CD8-positive, alpha-beta memory T cell (primary cell): ENCODE results near the gene TENM4. TPM values are rescaled to one million over a fixed set of nuclear protein-coding genes. Genes with fewer than 3 reads are reported as not detected.

Experiments used
- CTCF ChIA-PET: fragments of 350-600 bp; sonication (Branson Sonifier 250); formaldehyde crosslinking; loops from one replicate; lab custom pipeline; 2021; ENCODE audit warnings: antibody characterized with exemption; lab: Charles Lee
- POLR2A ChIA-PET: fragments of 350-600 bp; sonication (Branson Sonifier 250); formaldehyde crosslinking; loops from one replicate; lab custom pipeline; 2021; ENCODE audit warnings: antibody characterized with exemption; lab: Charles Lee
- DNase-seq, 5 donors: peaks; one replicate each; pipeline versions ENCODE4 v3.0.0 to v3.0.0-alpha.2; 2020 to 2022; ENCODE audit warnings: mixed read lengths in 1 of 5
- H3K27ac ChIP-seq: one replicate; pipeline ENCODE4 v1.7.0; 2013; ENCODE audit warnings: low read depth, mild to moderate bottlenecking, low read length, moderate library complexity
- H3K27me3 ChIP-seq: 2 replicates; pipeline ENCODE4 v1.7.0; 2013; ENCODE audit warnings: low read length, mild to moderate bottlenecking; ENCODE audit not compliant: insufficient read depth, poor library complexity, severe bottlenecking
- H3K36me3 ChIP-seq: 2 replicates; pipeline ENCODE4 v1.7.0; 2013; ENCODE audit warnings: mild to moderate bottlenecking, low read length, moderate library complexity; ENCODE audit not compliant: insufficient read depth
- H3K4me1 ChIP-seq: 2 replicates; pipeline ENCODE4 v1.7.0; 2013; ENCODE audit warnings: mild to moderate bottlenecking, low read length, moderate library complexity; ENCODE audit not compliant: insufficient read depth
- H3K4me3 ChIP-seq: 2 replicates; pipeline ENCODE4 v1.7.0; 2013; ENCODE audit warnings: mild to moderate bottlenecking, low read length
- H3K9me3 ChIP-seq: 2 replicates; pipeline ENCODE4 v1.7.0; 2013; ENCODE audit warnings: mild to moderate bottlenecking, low read length
- H3K27ac Mint-ChIP-seq, 8 donors: one replicate each; pipeline ENCODE4 v1.8.0; 2020 to 2021; ENCODE audit warnings: mixed read lengths in 8 of 8, mild to moderate bottlenecking in 6 of 8, inconsistent platforms in 3 of 8, moderate library complexity in 3 of 8
- H3K27me3 Mint-ChIP-seq, 2 donors: one replicate each; pipeline ENCODE4 v1.8.0; 2020 to 2021; ENCODE audit warnings: mixed read lengths in 2 of 2, mild to moderate bottlenecking in 1 of 2, moderate library complexity in 1 of 2
- H3K36me3 Mint-ChIP-seq, 3 donors: one replicate each; pipeline ENCODE4 v1.8.0; 2020 to 2021; ENCODE audit warnings: mixed read lengths in 3 of 3, inconsistent platforms in 1 of 3, mild to moderate bottlenecking in 1 of 3
- H3K4me1 Mint-ChIP-seq, 3 donors: one replicate each; pipeline ENCODE4 v1.8.0; 2020 to 2021; ENCODE audit warnings: mixed read lengths in 3 of 3, inconsistent platforms in 1 of 3, mild to moderate bottlenecking in 1 of 3
- H3K4me3 Mint-ChIP-seq, 7 donors: one replicate each; pipeline ENCODE4 v1.8.0; 2020 to 2021; ENCODE audit warnings: mixed read lengths in 7 of 7, mild to moderate bottlenecking in 6 of 7, moderate library complexity in 4 of 7, inconsistent platforms in 2 of 7
- H3K9me3 Mint-ChIP-seq, 5 donors: one replicate each; pipeline ENCODE4 v1.8.0; 2020 to 2022; ENCODE audit warnings: mixed read lengths in 5 of 5, mild to moderate bottlenecking in 3 of 5, moderate library complexity in 2 of 5, inconsistent platforms in 1 of 5
- polyA plus RNA-seq: library from polyadenylated mRNA; unstranded; fragments of 300-500 nt; fragmentation: Illumina TruSeq; gene quantifications from one replicate; pipeline ENCODE4 v1.2.3, GENCODE V29; 2021
- total RNA-seq, 2 experiments: library from RNA; stranded (reverse); gene quantifications; one replicate each; pipeline ENCODE4 v1.2.3, GENCODE V29; 2021

TENM4 gene
- total and polyA plus RNA-seq, 3 experiments from 2014 or later: not detected

DNA sequence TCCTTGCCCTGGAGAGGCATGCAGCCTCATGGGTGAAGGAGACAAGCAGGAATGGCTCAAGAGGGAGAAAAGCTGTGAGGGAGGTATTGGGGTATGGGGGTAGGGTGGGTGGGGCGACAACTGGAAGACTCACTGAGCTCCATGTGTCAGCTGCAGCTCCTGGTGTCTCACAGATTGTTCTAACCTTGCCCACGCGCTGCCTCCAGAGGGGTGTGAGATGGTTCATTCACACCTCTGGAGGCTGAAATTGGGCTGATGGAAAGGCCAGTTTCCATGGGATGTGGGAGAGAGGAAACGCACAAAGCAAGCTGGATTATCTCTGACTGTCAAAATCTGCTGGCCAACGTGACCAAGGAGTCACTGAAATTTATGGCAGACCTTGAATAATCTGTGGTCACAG lies 465.7 kb downstream of the TENM4 start:
- Mint-ChIP-seq H3K4me3 (no peak overlapping the region), H3K4me1 (no peaks in the 10 kb centered on the region), H3K27ac (no peak overlapping the region), H3K27me3 (peaks cover 3 to 4% of the 10 kb centered on the region in 2 donors), H3K36me3 (no peaks in the 10 kb centered on the region), H3K9me3 (peaks cover 0 to 9% (median 2%) of the 10 kb centered on the region in 5 donors)
- H3K27me3 ChIP-seq: no peaks in the 10 kb centered on the region
- no peak overlapping the region for H3K4me3 ChIP-seq
- no peak for DNase-seq
- no peaks in the 10 kb centered on the region for H3K36me3 ChIP-seq
- ChIA-PET CTCF (no interaction called here), POLR2A (no interaction called here)
- no peaks in the 10 kb centered on the region for H3K4me1 ChIP-seq
- no peak overlapping the region for H3K27ac ChIP-seq
- H3K9me3 ChIP-seq: no peaks in the 10 kb centered on the region

DNA sequence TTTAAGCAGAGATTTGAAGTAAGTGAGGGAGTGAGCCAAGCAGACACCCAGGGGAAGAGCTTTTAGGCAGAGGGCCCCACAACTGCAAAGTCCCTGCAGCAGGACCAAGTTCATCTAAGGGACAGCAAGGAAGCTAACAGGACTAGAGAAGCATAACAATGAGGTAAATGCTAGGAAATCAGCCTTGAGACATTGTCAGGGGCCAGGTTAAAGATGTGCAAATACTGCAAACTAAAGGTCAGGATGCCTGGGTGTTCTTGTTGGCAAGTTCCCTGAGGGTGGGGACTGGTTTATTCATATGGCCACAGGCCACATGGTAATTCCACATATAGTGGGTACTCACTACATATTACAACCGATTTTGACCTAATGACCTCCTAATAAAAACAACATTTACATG lies 467.0 kb downstream of the TENM4 start:
- CTCF ChIA-PET: no interaction called here

DNA sequence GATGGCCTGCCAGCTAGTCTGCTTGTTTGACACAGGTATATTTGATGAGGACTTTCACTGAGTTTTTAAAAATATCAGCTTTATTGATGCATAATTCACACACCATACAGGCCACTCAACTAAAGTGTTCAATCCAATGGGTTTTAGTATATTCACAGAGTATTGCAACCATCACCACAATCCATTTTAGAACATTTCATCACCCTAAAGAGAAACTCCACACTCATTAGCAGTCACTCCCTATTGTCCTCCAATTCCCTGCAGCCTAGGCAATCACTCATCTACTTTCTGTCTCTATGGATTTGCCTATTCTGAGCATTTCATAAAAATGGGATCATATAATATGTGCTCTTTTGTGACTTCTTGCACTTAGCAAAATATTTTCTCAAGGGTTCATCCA lies 468.2 kb downstream of the TENM4 start:
- DNase-seq: no peak
- Mint-ChIP-seq H3K4me3 (no peak overlapping the region), H3K9me3 (peaks cover 0 to 5% (median 0%) of the 10 kb centered on the region in 5 donors), H3K4me1 (no peaks in the 10 kb centered on the region), H3K36me3 (no peaks in the 10 kb centered on the region), H3K27ac (no peak overlapping the region), H3K27me3 (peaks cover 3 to 4% of the 10 kb centered on the region in 2 donors)
- Histone ChIP-seq H3K27me3 (no peaks in the 10 kb centered on the region), H3K4me1 (no peaks in the 10 kb centered on the region), H3K36me3 (no peaks in the 10 kb centered on the region), H3K27ac (no peak overlapping the region), H3K9me3 (no peaks in the 10 kb centered on the region), H3K4me3 (no peak overlapping the region)
- ChIA-PET CTCF (no interaction called here), POLR2A (no interaction called here)

More for the DNA sequence above, 467.0 kb downstream of the TENM4 start:
- Mint-ChIP-seq H3K27ac (no peak overlapping the region), H3K36me3 (no peaks in the 10 kb centered on the region), H3K9me3 (peaks cover 0 to 12% (median 2%) of the 10 kb centered on the region in 5 donors), H3K4me3 (no peak overlapping the region), H3K27me3 (peaks cover 3 to 4% of the 10 kb centered on the region in 2 donors), H3K4me1 (no peaks in the 10 kb centered on the region)
- H3K27ac ChIP-seq: no peak overlapping the region
- no peaks in the 10 kb centered on the region for H3K27me3 ChIP-seq
- no peaks in the 10 kb centered on the region for H3K9me3 ChIP-seq
- no peak overlapping the region for H3K4me3 ChIP-seq
- POLR2A ChIA-PET: no interaction called here
- no peak for DNase-seq
- H3K4me1 ChIP-seq: no peaks in the 10 kb centered on the region
- H3K36me3 ChIP-seq: no peaks in the 10 kb centered on the region

DNA sequence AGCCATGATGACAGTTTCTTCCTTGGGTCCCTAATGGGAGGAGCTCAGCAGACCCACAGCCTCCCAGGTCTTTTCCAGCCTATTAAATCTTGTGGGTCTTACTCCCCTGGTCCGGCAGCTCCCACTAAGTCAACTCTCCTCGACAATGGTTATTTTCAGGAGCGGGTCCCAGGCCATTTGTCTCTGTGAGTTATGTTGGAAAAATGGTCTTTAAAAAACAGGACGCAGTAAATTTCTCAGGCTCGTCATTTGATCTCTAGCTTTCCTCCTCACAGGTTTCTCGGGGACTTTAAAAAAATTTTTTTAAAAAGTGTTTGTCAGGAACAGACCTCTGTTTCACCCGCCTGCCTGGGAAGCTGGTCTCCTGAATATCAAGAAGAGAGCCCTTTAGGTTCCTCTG lies 468.7 kb downstream of the TENM4 start:
- H3K36me3 Mint-ChIP-seq: no peaks in the 10 kb centered on the region
- Histone ChIP-seq H3K4me1 (no peaks in the 10 kb centered on the region), H3K27me3 (no peaks in the 10 kb centered on the region), H3K4me3 (no peak overlapping the region), H3K27ac (no peak overlapping the region), H3K9me3 (no peaks in the 10 kb centered on the region), H3K36me3 (no peaks in the 10 kb centered on the region)
- POLR2A ChIA-PET: no interaction called here
- H3K4me3 Mint-ChIP-seq: no peak overlapping the region
- H3K9me3 Mint-ChIP-seq: peaks cover 0 to 5% (median 0%) of the 10 kb centered on the region in 5 donors
- H3K27me3 Mint-ChIP-seq: peaks cover 3 to 4% of the 10 kb centered on the region in 2 donors
- no peaks in the 10 kb centered on the region for H3K4me1 Mint-ChIP-seq
- CTCF ChIA-PET: no interaction called here
- H3K27ac Mint-ChIP-seq: no peak overlapping the region
- no peak for DNase-seq

DNA sequence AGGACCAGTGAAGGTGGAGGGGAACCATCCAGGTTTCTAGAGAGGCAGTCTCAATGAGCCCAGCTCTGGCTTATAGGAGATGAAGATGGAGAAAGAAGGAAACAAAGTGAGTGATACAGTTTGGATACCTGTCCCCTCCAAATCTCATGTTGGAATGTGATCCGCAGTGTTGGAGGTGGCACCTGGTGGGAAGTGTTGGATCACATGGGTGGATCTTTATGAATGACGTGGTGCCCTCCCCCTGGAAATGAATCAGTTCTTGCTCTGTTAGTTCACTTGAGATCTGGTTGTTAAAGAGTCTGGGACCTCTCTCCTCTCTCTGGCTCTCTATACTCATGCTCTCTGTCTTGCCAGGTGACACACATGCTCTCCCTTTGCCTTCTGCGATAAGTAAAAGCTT lies 473.0 kb downstream of the TENM4 start:
- H3K4me1 Mint-ChIP-seq: no peaks in the 10 kb centered on the region
- H3K4me3 Mint-ChIP-seq: no peak overlapping the region
- no peak for DNase-seq
- Histone ChIP-seq H3K9me3 (no peaks in the 10 kb centered on the region), H3K36me3 (no peaks in the 10 kb centered on the region), H3K4me1 (no peaks in the 10 kb centered on the region), H3K27me3 (no peaks in the 10 kb centered on the region), H3K27ac (no peak overlapping the region), H3K4me3 (no peak overlapping the region)
- POLR2A ChIA-PET: no interaction called here
- no peak overlapping the region for H3K27ac Mint-ChIP-seq
- H3K36me3 Mint-ChIP-seq: no peaks in the 10 kb centered on the region
- H3K9me3 Mint-ChIP-seq: peaks cover 0 to 3% (median 0%) of the 10 kb centered on the region in 5 donors
- peaks cover 9 to 18% of the 10 kb centered on the region in 2 donors for H3K27me3 Mint-ChIP-seq
- CTCF ChIA-PET: no interaction called here

DNA sequence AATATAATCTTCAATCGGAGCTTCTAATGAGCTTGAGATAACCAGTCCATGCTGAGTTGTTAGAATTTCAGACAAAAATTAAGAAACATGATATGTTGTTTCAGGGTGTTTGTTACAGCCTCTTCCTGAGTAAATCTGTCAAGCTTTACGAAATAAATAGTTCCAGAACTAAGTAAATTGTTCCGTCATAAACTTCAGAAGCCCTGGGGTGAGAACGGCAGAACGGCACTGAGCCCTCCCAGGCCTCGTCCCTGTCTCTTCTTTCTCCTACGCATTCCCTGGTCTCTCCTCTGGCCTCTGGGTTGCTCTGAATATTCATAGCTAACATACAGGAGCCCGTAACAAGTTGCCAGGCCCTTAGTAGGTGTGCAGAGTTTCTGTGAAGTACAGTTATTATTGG lies 475.4 kb downstream of the TENM4 start:
- no peak for DNase-seq
- no peak overlapping the region for H3K27ac ChIP-seq
- Mint-ChIP-seq H3K9me3 (peaks cover 0 to 3% (median 0%) of the 10 kb centered on the region in 5 donors), H3K4me3 (no peak overlapping the region), H3K27ac (no peak overlapping the region), H3K4me1 (peaks cover 0 to 5% (median 1%) of the 10 kb centered on the region in 3 donors), H3K27me3 (peaks cover 17 to 31% of the 10 kb centered on the region in 2 donors), H3K36me3 (no peaks in the 10 kb centered on the region)
- no peak overlapping the region for H3K4me3 ChIP-seq
- no peaks in the 10 kb centered on the region for H3K9me3 ChIP-seq
- H3K27me3 ChIP-seq: no peaks in the 10 kb centered on the region
- POLR2A ChIA-PET: no interaction called here
- H3K36me3 ChIP-seq: no peaks in the 10 kb centered on the region
- H3K4me1 ChIP-seq: no peaks in the 10 kb centered on the region
- CTCF ChIA-PET: no interaction called here

DNA sequence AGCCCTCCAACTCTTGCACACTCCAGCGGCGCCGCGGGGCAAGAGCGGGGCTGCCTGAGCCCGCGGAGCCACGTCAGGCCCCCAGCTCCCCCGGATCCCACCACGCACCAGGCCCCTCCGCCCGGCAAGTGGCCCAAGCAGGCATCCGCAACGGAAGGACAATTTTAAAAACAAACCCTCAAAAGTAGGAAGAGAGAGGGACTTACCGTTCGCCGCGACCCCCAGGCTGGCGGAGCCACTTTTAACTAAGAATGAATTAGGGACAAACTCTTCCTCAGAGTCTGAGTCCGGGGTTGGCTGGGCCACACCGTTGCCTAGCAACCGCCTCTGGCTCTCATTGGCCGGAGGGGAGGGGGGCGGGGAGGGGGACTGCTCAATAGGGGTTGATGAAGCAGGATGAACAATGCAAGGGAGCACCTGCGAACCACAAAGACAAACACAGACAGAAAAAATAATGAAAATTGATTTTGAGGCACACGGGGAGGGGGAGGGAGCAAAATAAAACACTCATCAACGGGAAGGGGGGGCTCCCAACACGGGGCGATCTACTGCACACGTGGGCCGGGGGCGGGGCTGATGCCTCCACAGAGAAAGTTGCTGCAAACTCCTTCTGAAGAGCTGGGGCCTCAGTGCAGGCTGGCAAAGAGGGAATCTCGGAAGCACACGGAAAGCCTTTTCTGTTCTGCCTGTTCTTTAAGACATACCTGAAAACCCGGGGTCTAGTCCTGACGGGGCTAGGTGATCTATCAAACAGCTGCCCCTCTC lies 478.7 kb downstream of the TENM4 start:
- H3K36me3 Mint-ChIP-seq: no peaks in the 10 kb centered on the region
- no peaks in the 10 kb centered on the region for H3K4me1 ChIP-seq
- CTCF ChIA-PET: no interaction called here
- no peak overlapping the region for H3K27ac Mint-ChIP-seq
- POLR2A ChIA-PET: no interaction called here
- no peak overlapping the region for H3K4me3 ChIP-seq
- no peak overlapping the region for H3K27ac ChIP-seq
- H3K4me1 Mint-ChIP-seq: peaks cover 0 to 5% (median 1%) of the 10 kb centered on the region in 3 donors
- H3K27me3 Mint-ChIP-seq: peaks cover 22 to 44% of the 10 kb centered on the region in 2 donors
- H3K27me3 ChIP-seq: no peaks in the 10 kb centered on the region
- no peaks in the 10 kb centered on the region for H3K36me3 ChIP-seq
- no peaks in the 10 kb centered on the region for H3K9me3 ChIP-seq
- no peaks in the 10 kb centered on the region for H3K9me3 Mint-ChIP-seq
- H3K4me3 Mint-ChIP-seq: peak overlapping the region in 3 of 7 donors; percentile 11 to 19 (median 18)
- DNase-seq: no peak

DNA sequence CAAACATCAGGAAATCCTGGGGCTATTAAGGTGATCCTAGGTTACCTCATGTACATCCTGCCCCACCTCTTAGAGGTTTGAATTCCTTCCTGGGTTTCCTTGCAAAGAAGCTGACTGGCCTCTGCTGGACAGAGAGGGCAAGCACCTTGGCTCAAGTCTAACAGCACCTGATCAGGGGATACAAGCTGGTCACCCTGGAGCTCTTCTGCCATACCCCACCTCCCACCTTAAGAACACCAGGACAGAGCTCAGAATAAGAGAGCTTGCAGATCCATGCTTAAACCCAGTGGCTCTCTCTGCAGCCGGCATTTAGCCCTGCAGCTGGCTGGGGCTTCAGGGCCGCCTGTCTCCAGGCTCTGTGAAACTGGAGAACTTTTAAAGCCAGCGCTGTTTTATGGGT lies 479.6 kb downstream of the TENM4 start:
- H3K4me1 Mint-ChIP-seq: peaks cover 0 to 5% (median 1%) of the 10 kb centered on the region in 3 donors
- no peak overlapping the region for H3K27ac Mint-ChIP-seq
- no peak overlapping the region for H3K4me3 ChIP-seq
- no peak for DNase-seq
- H3K4me1 ChIP-seq: no peaks in the 10 kb centered on the region
- H3K36me3 Mint-ChIP-seq: no peaks in the 10 kb centered on the region
- no peaks in the 10 kb centered on the region for H3K27me3 ChIP-seq
- no peaks in the 10 kb centered on the region for H3K36me3 ChIP-seq
- no peak overlapping the region for H3K27ac ChIP-seq
- H3K4me3 Mint-ChIP-seq: no peak overlapping the region
- H3K9me3 Mint-ChIP-seq: no peaks in the 10 kb centered on the region
- POLR2A ChIA-PET: no interaction called here
- H3K9me3 ChIP-seq: no peaks in the 10 kb centered on the region
- peaks cover 22 to 46% of the 10 kb centered on the region in 2 donors for H3K27me3 Mint-ChIP-seq
- CTCF ChIA-PET: no interaction called here
